ENCODE measurements around the gene PRDM11. TPM values are rescaled to one million over a fixed set of nuclear protein-coding genes. Genes with fewer than 3 reads are reported as not detected.

PRDM11 gene
- total and polyA plus RNA-seq, 4 donors, result 11.4 to 16.8 (median 14.0) TPM

GRCh38 chr11:45224766-45225165 lies 78.3 kb downstream of the PRDM11 start:
- WGBS (ENCODE audit: insufficient coverage), result 98% methylated on average over 11 of the region's 11 CpGs

GRCh38 chr11:45225277-45225676 lies 78.8 kb downstream of the PRDM11 start:
- H3K9me3 ChIP-seq (ENCODE audit: control insufficient read depth, insufficient read depth, low read length), result no peaks in the 10 kb centered on the region
- 80% methylated on average over 1 of the region's 1 CpG for whole genome bisulfite sequencing (ENCODE audit: insufficient coverage)
- H3K27me3 ChIP-seq (ENCODE audit: control insufficient read depth, insufficient read depth, low read length), result no peaks in the 10 kb centered on the region
- no peaks in the 10 kb centered on the region for H3K4me1 ChIP-seq (ENCODE audit: control insufficient read depth, insufficient read depth, low read length)
- H3K4me3 ChIP-seq (ENCODE audit: low read depth, low read length), result no peak overlapping the region
- H3K27ac ChIP-seq (ENCODE audit: low read depth, low read length), result no peak overlapping the region
- DNase-seq (ENCODE audit: low read depth in 4 of 6, low spot score in 6 of 6), result no peak
- H3K36me3 ChIP-seq (ENCODE audit: control insufficient read depth, insufficient read depth, low read length), result peaks cover 46% of the 10 kb centered on the region

More at GRCh38 chr11:45224766-45225165, 78.3 kb downstream of the PRDM11 start:
- Histone ChIP-seq H3K4me1 (ENCODE audit: control insufficient read depth, insufficient read depth, low read length) (no peaks in the 10 kb centered on the region), H3K36me3 (ENCODE audit: control insufficient read depth, insufficient read depth, low read length) (peaks cover 47% of the 10 kb centered on the region), H3K27me3 (ENCODE audit: control insufficient read depth, insufficient read depth, low read length) (no peaks in the 10 kb centered on the region), H3K4me3 (ENCODE audit: low read depth, low read length) (no peak overlapping the region), H3K27ac (ENCODE audit: low read depth, low read length) (no peak overlapping the region), H3K9me3 (ENCODE audit: control insufficient read depth, insufficient read depth, low read length) (no peaks in the 10 kb centered on the region)
- DNase-seq (ENCODE audit: low read depth in 4 of 6, low spot score in 6 of 6), result no peak

- DNase-seq (ENCODE audit: low read depth in 4 of 6, low spot score in 6 of 6), result no peak
- 98% methylated on average over 37 of the region's 39 CpGs for WGBS (ENCODE audit: insufficient coverage)
Observed at GRCh38 chr11:45225961-45226871, 79.8 kb downstream of the PRDM11 start.

GRCh38 chr11:45226901-45227300 lies 80.5 kb downstream of the PRDM11 start:
- DNase-seq (ENCODE audit: low read depth in 4 of 6, low spot score in 6 of 6), result no peak
- over 99% methylated on average over 21 of the region's 21 CpGs for WGBS (ENCODE audit: insufficient coverage)
- no peak overlapping the region for H3K27ac ChIP-seq (ENCODE audit: low read depth, low read length)
- no peaks in the 10 kb centered on the region for H3K27me3 ChIP-seq (ENCODE audit: control insufficient read depth, insufficient read depth, low read length)
- H3K9me3 ChIP-seq (ENCODE audit: control insufficient read depth, insufficient read depth, low read length), result no peaks in the 10 kb centered on the region
- no peaks in the 10 kb centered on the region for H3K4me1 ChIP-seq (ENCODE audit: control insufficient read depth, insufficient read depth, low read length)
- no peak overlapping the region for H3K4me3 ChIP-seq (ENCODE audit: low read depth, low read length)
- H3K36me3 ChIP-seq (ENCODE audit: control insufficient read depth, insufficient read depth, low read length), result peaks cover 46% of the 10 kb centered on the region

More at GRCh38 chr11:45225961-45226871, 79.8 kb downstream of the PRDM11 start:
- Histone ChIP-seq H3K27me3 (ENCODE audit: control insufficient read depth, insufficient read depth, low read length) (no peaks in the 10 kb centered on the region), H3K4me1 (ENCODE audit: control insufficient read depth, insufficient read depth, low read length) (no peaks in the 10 kb centered on the region), H3K36me3 (ENCODE audit: control insufficient read depth, insufficient read depth, low read length) (peaks cover 46% of the 10 kb centered on the region), H3K27ac (ENCODE audit: low read depth, low read length) (no peak overlapping the region), H3K9me3 (ENCODE audit: control insufficient read depth, insufficient read depth, low read length) (no peaks in the 10 kb centered on the region), H3K4me3 (ENCODE audit: low read depth, low read length) (no peak overlapping the region)

- WGBS (ENCODE audit: insufficient coverage), result 95% methylated on average over 14 of the region's 19 CpGs
Observed at GRCh38 chr11:45227836-45228235, 81.4 kb downstream of the PRDM11 start.

GRCh38 chr11:45229401-45230020 lies 83.1 kb downstream of the PRDM11 start:
- H3K27me3 ChIP-seq (ENCODE audit: control insufficient read depth, insufficient read depth, low read length), result no peaks in the 10 kb centered on the region
- H3K4me1 ChIP-seq (ENCODE audit: control insufficient read depth, insufficient read depth, low read length), result peaks cover 8% of the 10 kb centered on the region
- H3K27ac ChIP-seq (ENCODE audit: low read depth, low read length), result no peak overlapping the region
- peaks cover 41% of the 10 kb centered on the region for H3K36me3 ChIP-seq (ENCODE audit: control insufficient read depth, insufficient read depth, low read length)
- H3K9me3 ChIP-seq (ENCODE audit: control insufficient read depth, insufficient read depth, low read length), result no peaks in the 10 kb centered on the region
- WGBS (ENCODE audit: insufficient coverage), result 100% methylated on average over 2 of the region's 5 CpGs
- no peak for DNase-seq (ENCODE audit: low read depth in 4 of 6, low spot score in 6 of 6)
- H3K4me3 ChIP-seq (ENCODE audit: low read depth, low read length), result no peak overlapping the region

More at GRCh38 chr11:45227836-45228235, 81.4 kb downstream of the PRDM11 start:
- no peak overlapping the region for H3K27ac ChIP-seq (ENCODE audit: low read depth, low read length)
- no peaks in the 10 kb centered on the region for H3K27me3 ChIP-seq (ENCODE audit: control insufficient read depth, insufficient read depth, low read length)
- no peaks in the 10 kb centered on the region for H3K9me3 ChIP-seq (ENCODE audit: control insufficient read depth, insufficient read depth, low read length)
- peaks cover 43% of the 10 kb centered on the region for H3K36me3 ChIP-seq (ENCODE audit: control insufficient read depth, insufficient read depth, low read length)
- H3K4me1 ChIP-seq (ENCODE audit: control insufficient read depth, insufficient read depth, low read length), result no peaks in the 10 kb centered on the region
- no peak for DNase-seq (ENCODE audit: low read depth in 4 of 6, low spot score in 6 of 6)
- no peak overlapping the region for H3K4me3 ChIP-seq (ENCODE audit: low read depth, low read length)

GRCh38 chr11:45232341-45233080 lies 86.1 kb downstream of the PRDM11 start:
- WGBS (ENCODE audit: insufficient coverage), result 80% methylated on average over 3 of the region's 5 CpGs
- peak in 2 of 6 donors; percentile 4 to 40 for DNase-seq (ENCODE audit: low read depth in 4 of 6, low spot score in 6 of 6)
- Histone ChIP-seq H3K27me3 (ENCODE audit: control insufficient read depth, insufficient read depth, low read length) (no peaks in the 10 kb centered on the region), H3K4me3 (ENCODE audit: low read depth, low read length) (no peak overlapping the region), H3K4me1 (ENCODE audit: control insufficient read depth, insufficient read depth, low read length) (peaks cover 10% of the 10 kb centered on the region), H3K36me3 (ENCODE audit: control insufficient read depth, insufficient read depth, low read length) (peaks cover 17% of the 10 kb centered on the region), H3K27ac (ENCODE audit: low read depth, low read length) (no peak overlapping the region), H3K9me3 (ENCODE audit: control insufficient read depth, insufficient read depth, low read length) (no peaks in the 10 kb centered on the region)

GRCh38 chr11:45233121-45233803 lies 86.8 kb downstream of the PRDM11 start:
- Histone ChIP-seq H3K4me3 (ENCODE audit: low read depth, low read length) (no peak overlapping the region), H3K4me1 (ENCODE audit: control insufficient read depth, insufficient read depth, low read length) (peaks cover 15% of the 10 kb centered on the region), H3K36me3 (ENCODE audit: control insufficient read depth, insufficient read depth, low read length) (peaks cover 12% of the 10 kb centered on the region), H3K9me3 (ENCODE audit: control insufficient read depth, insufficient read depth, low read length) (no peaks in the 10 kb centered on the region), H3K27me3 (ENCODE audit: control insufficient read depth, insufficient read depth, low read length) (no peaks in the 10 kb centered on the region), H3K27ac (ENCODE audit: low read depth, low read length) (no peak overlapping the region)
- WGBS (ENCODE audit: insufficient coverage), result 24% methylated on average over 7 of the region's 17 CpGs
- peak in 2 of 6 donors; percentile 66 to 75 for DNase-seq (ENCODE audit: low read depth in 4 of 6, low spot score in 6 of 6)

- no peak overlapping the region for H3K4me3 ChIP-seq (ENCODE audit: low read depth, low read length)
- WGBS (ENCODE audit: insufficient coverage), result 83% methylated on average over 14 of the region's 14 CpGs
- H3K4me1 ChIP-seq (ENCODE audit: control insufficient read depth, insufficient read depth, low read length), result peaks cover 15% of the 10 kb centered on the region
- H3K36me3 ChIP-seq (ENCODE audit: control insufficient read depth, insufficient read depth, low read length), result peaks cover 8% of the 10 kb centered on the region
- H3K27ac ChIP-seq (ENCODE audit: low read depth, low read length), result no peak overlapping the region
- no peak for DNase-seq (ENCODE audit: low read depth in 4 of 6, low spot score in 6 of 6)
- no peaks in the 10 kb centered on the region for H3K27me3 ChIP-seq (ENCODE audit: control insufficient read depth, insufficient read depth, low read length)
- no peaks in the 10 kb centered on the region for H3K9me3 ChIP-seq (ENCODE audit: control insufficient read depth, insufficient read depth, low read length)
Observed at GRCh38 chr11:45233804-45234170, 87.3 kb downstream of the PRDM11 start.

All from spinal cord (tissue), 10 donors.